IPS-NIHi7 (cell line): Measurements from ENCODE around the gene FGFR1OP2.
A peak's percentile ranks its signal among the peaks of the same experiment; 100 is the strongest.
"Not testable (repeated sequence)": the region's sequence is repeated elsewhere in the genome, so short reads cannot be mapped to it uniquely, and the experiment has no call there.

Experiments
- DNase-seq: peaks from one replicate; pipeline ENCODE4 v3.0.0; 2012; ENCODE audit warnings: mixed read lengths; ENCODE audit errors: extremely low spot score

FGFR1OP2 gene

DNA sequence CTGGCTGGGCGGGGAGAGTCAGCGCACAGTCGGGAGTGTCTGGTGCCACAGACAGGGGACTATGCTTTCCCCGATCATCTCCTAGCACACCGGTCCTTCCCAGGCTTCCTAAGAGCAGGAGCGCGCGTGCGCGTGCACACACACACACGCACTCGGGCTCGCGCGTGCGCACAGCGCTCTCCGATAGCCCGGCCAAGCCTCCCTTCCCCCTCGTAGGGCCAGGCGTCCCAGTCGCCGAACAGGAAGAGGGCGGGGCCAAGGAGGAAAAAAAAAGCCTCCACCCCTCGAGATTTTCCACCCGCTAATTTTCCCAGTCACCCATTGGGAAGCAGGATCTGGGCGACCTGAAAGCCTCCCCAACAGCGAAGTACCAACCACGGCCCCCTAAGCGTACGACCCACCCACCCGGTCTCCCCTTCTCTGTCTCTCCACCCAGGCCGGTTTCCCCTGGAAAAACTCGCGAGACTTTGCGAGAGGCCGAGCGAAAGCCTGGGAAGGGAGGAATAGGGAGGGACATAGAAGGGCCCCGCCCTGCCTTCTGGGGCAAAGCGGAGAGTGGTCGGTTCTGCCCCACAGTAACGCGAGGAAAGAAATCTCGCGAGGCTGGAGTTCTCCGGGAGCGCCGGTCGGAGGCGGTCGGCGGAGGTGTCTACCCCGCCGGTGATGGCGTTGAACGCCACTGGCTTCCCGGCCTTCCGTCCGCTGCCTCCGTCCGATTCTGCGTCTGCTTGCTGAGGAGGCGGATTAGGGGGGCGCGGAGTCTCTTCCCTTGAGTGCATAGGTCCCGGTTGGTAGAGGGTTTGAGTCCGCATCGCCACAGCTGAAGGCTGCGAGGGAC is at the start of gene FGFR1OP2, which contains the start of gene INTS13:
FGFR1OP2 (plus strand) TSS at position 608 of the 838 bp plus-strand sequence. CDS start 15,689 bp downstream, outside the sequence.
INTS13 (minus strand) TSS at position 119 of the 838 bp plus-strand sequence. CDS start 1,178 bp downstream, outside the sequence.
- peak; percentile 94 for DNase-seq

GRCh38 chr12:26890784-26891183 is 47.5 kb upstream of the FGFR1OP2 start:
- DNase-seq, result no peak

GRCh38 chr12:26891704-26892103 is 46.6 kb upstream of the FGFR1OP2 start:
- DNase-seq, result no peak

DNA sequence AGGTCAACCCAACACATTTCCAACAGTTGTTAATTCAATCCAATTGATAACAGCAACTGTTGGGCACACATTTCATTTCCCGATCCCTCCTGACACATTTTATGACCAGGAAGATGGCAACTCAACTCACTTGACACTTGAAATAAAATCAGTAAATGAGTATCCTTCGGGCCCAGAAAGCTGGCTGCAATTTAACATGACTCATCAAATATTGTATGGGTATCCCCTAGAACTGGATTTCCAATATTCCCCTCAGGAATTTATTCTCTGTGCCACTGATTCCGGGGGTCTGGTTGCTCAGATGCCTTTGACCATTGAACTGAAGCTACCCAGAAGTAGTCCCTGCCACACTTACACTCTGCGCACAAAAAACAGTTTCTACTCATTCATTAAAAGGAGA is 42.6 kb upstream of the FGFR1OP2 start:
- no peak for DNase-seq

- no peak for DNase-seq
Measured at GRCh38 chr12:26896913-26897312, 41.4 kb upstream of the FGFR1OP2 start.

- DNase-seq, result not testable (repeated sequence)
Measured at GRCh38 chr12:26903396-26903795, 34.9 kb upstream of the FGFR1OP2 start.

DNA sequence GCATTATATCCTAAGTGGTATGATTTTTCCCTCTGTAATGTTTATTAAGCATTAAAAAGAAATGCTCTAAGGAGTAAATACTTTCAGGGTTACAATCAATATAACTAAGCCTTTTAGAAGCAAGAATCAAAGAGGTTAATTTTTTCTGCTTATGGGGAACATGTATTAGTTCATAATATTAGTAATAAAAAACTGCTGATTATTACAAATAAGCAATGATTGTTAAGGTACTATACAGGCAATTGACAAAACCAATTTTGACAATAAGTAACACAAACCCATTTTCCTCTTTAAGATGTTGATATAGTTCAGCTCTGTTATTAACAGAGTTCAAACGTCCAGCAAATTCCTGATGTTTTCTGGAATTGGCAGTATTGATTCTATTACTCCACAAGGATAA is 32.2 kb upstream of the FGFR1OP2 start:
- no peak for DNase-seq

DNA sequence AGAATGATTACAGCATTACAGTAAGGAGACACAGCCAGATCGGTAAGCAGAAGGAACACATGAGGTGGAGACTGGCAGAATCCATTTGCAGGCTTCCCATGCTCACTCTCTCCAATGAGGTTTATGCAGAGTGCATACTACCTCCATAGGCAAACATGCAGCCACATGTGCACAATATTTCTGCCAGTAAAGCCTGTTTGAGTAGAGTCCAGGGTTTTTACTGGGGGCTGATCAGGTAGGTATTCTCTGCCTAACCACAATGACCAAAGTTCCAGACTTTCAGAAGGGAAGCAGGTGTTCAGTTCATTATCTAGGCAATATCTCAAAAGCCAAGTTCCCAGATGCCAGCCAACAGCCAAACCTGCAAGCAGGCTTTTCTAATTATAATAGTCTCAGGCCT is 31.6 kb upstream of the FGFR1OP2 start:
- DNase-seq, result no peak

DNA sequence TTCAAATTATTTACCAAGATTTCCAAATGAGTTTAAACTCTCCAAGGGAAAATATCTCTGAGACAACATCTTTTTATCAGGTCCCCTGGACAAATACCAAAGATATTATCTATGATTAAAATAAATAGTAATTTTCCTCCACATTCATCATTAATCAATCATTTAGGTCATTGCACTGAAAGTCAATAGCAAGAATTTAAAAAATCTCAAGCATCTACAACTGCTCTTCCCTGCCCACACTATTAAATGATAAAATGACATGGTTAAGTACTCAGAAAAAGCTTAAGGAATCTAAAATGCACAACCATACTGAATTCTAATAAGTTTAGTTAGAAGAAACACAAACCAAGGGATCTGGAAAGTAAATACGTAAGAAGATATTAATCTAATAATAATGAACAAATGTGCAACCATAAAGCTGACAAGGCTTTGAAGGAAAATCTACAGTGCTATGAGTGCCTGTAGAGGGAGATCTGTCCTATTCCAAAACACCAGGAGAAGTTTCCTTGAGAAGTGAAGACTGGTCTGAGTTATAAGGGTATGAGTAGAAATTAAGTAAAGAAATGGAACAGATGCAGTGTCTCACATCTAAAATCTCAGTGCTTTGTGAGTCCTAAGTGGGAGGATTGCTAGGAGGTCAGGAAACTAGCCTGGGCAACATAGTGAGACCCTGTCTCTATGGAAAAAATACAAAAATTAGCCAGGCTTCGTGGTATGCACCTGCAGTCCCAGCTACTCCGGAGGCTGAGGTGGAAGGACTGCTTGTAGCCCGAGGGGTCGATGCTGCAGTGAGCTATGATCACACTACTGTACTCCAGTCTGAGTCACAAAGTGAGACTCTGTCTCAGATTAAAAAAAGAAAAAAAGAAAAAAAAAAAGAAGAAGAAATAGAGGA is 19.7 kb upstream of the FGFR1OP2 start:
- DNase-seq, result no peak

DNA sequence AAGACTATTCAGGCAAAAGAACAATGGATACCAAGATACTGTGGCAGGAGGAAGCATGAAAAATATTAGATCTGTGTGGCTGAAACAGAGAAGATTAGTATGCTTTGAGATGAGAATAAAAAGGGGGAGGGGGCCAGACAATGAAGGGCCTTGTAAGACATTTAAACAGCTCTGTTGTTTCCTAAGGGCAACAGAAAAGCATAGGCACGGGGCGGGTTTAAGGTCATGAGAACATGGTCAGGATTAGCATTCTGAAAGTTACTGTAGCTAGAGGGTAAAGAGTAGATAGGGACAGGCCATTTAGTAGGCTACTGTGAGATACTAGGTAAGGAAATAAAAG is 19.1 kb upstream of the FGFR1OP2 start:
- no peak for DNase-seq

DNA sequence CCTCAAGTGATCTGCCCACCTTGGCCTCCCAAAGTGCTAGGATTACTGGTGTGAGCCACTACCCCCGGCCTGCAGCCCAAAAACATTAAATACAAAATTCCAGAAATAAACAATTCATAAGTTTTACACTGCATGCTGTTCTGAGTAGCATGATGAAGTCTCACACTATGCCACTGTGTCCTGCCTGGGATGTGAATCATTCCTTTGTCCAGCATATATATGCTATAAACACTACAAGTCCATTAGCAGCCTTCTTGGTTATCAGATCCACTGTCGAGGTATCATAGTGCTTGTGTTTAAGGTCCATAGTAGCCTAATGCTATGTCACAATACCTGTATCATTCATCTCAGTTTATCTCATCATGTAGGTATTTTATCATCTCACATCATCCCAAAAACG is 16.4 kb upstream of the FGFR1OP2 start:
- no peak for DNase-seq

GRCh38 chr12:26928661-26929060 is 9.6 kb upstream of the FGFR1OP2 start:
- DNase-seq, result no peak

- no peak for DNase-seq
Measured at GRCh38 chr12:26929590-26929989, 8.7 kb upstream of the FGFR1OP2 start.

DNA sequence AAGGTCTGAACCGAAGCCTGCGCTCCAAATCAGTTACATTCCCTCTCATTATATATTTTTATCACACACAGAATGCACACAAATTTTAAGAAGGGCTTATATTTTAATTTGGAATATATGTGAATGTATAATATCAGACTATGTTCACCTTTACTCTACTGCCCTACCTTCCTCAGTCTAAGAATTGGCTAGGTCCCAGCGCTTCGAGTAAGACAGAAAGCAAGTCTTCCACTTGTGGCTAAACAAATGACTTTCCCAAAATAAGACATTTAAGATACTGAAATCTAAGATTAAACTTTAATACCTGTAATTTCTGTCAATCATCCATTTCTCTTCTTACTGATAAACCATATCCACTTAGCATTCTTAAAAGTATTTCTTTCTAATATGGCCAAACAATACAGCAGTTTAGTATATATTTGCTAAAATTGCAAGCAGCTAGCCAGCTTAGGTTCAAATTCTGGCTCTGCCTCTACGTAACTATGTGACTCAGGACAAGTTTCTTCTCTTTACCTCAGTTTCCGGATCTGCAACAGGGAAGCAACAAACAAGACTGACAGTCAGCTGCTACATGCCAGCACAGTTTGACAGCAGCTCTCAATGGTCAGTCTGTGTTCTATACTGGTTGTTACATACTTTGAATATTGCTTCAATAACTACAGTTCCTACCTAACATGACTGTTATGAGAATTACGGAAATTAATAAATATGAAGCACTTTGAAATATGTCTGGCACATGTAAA is 2.5 kb upstream of the FGFR1OP2 start:
- DNase-seq, result no peak

DNA sequence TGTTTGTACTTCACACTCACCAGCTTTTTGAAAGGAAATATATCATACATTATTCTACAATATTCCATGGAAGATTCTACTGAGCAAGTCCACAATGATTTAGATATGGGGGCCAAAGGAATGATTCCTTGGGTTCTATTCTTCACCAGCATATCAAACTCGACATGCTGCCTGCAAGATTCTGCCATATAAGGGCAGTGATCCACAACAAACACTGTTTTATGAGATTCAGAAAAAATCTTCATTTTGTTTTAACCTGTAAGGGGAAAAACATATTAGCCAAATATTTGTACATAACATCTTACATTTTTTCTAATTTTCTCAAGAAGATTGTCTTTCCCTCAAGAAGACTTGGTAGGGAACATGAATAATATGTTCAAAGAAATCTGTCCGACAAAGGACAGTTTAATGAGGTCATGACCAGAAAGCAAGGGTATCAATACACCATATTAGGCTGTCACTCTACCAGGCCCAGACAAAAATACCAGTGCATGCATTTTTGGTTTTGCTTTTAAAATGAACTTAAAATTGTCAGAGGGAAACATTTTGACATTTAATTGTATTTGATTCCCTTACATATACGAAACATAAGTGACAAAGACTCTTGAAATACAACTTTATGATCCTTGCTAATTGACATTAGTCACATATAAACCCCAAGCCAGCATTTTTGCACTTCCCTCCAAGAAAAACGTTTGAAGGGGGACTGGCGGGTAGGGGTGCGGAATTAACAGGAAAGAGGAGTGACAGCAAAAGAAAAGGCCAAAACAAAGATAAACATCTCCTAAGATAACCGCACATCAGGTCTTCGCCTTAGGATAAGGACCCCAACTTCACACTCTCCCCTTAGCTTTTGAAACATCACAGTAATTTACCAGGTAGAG is 1.5 kb upstream of the FGFR1OP2 start:
- peak; percentile 8 for DNase-seq

- DNase-seq, result no peak
Measured at GRCh38 chr12:26937443-26937862, 817 bp upstream of the FGFR1OP2 start.

DNA sequence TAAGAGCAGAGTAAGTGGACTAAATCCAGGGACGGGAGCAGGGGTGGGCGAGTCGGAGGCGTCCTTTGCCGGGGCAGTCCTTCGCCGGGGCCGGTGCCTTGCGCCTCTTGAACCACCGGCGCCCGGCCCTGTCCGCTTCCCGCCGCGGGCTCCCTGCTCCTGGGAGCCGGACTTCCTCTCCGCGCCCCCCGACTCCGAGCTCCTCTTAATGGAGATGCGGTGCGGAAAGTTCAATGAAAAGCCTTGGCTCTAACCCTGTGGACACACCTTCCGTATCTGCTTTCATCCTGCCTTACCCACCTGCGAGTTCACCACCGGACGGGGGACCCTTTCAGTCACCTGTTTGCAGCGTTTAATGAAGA is 412 bp downstream of the FGFR1OP2 start:
- peak; percentile 27 for DNase-seq

DNA sequence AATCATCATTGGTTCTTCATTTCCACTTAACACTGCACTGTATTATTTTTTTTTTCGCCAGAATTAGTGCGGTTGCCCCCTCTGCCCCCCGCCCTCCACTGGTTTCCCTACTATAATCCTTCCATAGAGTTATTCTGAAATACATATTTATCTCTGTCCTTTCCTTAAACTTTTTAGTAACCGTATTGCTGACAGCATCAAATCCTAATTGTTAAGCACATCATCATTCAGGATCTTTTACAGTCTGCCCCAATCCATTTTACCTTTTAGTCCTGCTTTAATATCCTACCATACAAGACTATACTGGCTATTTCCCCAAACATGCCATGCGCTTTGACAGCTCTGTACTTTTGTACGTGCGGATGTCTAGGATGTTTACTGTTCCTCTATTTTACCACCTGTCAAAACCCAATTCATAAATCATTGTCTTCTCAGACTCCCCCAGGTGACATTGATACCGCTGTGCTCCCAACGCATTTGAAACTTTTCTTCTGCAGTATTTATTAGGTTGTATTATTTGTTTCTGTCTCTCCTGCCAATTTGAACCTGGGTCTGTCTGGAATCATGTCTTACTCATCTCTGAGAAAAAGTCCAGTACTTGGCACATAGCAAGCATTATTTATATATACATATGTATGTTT is 1.0 kb downstream of the FGFR1OP2 start:
- DNase-seq, result no peak

GRCh38 chr12:26939953-26940352 is 1.7 kb downstream of the FGFR1OP2 start:
- DNase-seq, result no peak

GRCh38 chr12:26940516-26941214 is 2.4 kb downstream of the FGFR1OP2 start:
- no peak for DNase-seq
